Measurements from ENCODE around the gene FAM83E. TPM values are rescaled to one million over a fixed set of nuclear protein-coding genes. Genes with fewer than 3 reads are reported as not detected.

FAM83E gene
- total and polyA plus RNA-seq, 2 donors: 0.58 to 1.1 TPM

- Histone ChIP-seq H3K36me3 (ENCODE audit: insufficient read depth) (no peaks in the 10 kb centered on the region), H3K4me1 (ENCODE audit: insufficient read depth) (no peaks in the 10 kb centered on the region), H3K27ac (ENCODE audit: low read depth) (no peak overlapping the region), H3K4me3 (ENCODE audit: low read depth, low read length) (no peak overlapping the region)
- no peak for DNase-seq (ENCODE audit: extremely low spot score)
- WGBS: 92% methylated on average over 39 of the region's 39 CpGs
Measured at GRCh38 chr19:48603449-48603848, 11.4 kb downstream of the FAM83E start.

GRCh38 chr19:48603001-48603400 is 11.9 kb downstream of the FAM83E start:
- H3K4me3 ChIP-seq (ENCODE audit: low read depth, low read length): no peak overlapping the region
- H3K27ac ChIP-seq (ENCODE audit: low read depth): no peak overlapping the region
- no peaks in the 10 kb centered on the region for H3K4me1 ChIP-seq (ENCODE audit: insufficient read depth)
- H3K36me3 ChIP-seq (ENCODE audit: insufficient read depth): no peaks in the 10 kb centered on the region
- 84% methylated on average over 9 of the region's 9 CpGs for WGBS
- DNase-seq (ENCODE audit: extremely low spot score): no peak

GRCh38 chr19:48600679-48601417 is 14.0 kb downstream of the FAM83E start:
- no peak overlapping the region for H3K4me3 ChIP-seq (ENCODE audit: low read depth, low read length)
- WGBS: 88% methylated on average over 21 of the region's 21 CpGs
- H3K4me1 ChIP-seq (ENCODE audit: insufficient read depth): no peaks in the 10 kb centered on the region
- DNase-seq (ENCODE audit: extremely low spot score): no peak
- H3K36me3 ChIP-seq (ENCODE audit: insufficient read depth): no peaks in the 10 kb centered on the region
- no peak overlapping the region for H3K27ac ChIP-seq (ENCODE audit: low read depth)

- Histone ChIP-seq H3K4me1 (ENCODE audit: insufficient read depth) (no peaks in the 10 kb centered on the region), H3K4me3 (ENCODE audit: low read depth, low read length) (no peak overlapping the region), H3K27ac (ENCODE audit: low read depth) (no peak overlapping the region), H3K36me3 (ENCODE audit: insufficient read depth) (no peaks in the 10 kb centered on the region)
- DNase-seq (ENCODE audit: extremely low spot score): no peak
- WGBS: 69% methylated on average over 30 of the region's 30 CpGs
Measured at GRCh38 chr19:48598996-48599700, 15.7 kb downstream of the FAM83E start.

- Histone ChIP-seq H3K36me3 (ENCODE audit: insufficient read depth) (no peaks in the 10 kb centered on the region), H3K4me3 (ENCODE audit: low read depth, low read length) (no peak overlapping the region), H3K4me1 (ENCODE audit: insufficient read depth) (no peaks in the 10 kb centered on the region), H3K27ac (ENCODE audit: low read depth) (no peak overlapping the region)
- 79% methylated on average over 39 of the region's 39 CpGs for WGBS
- DNase-seq (ENCODE audit: extremely low spot score): no peak
Measured at GRCh38 chr19:48596679-48597465, 18.0 kb downstream of the FAM83E start.

GRCh38 chr19:48596237-48596636 is 18.6 kb downstream of the FAM83E start:
- Histone ChIP-seq H3K27ac (ENCODE audit: low read depth) (no peak overlapping the region), H3K36me3 (ENCODE audit: insufficient read depth) (no peaks in the 10 kb centered on the region), H3K4me3 (ENCODE audit: low read depth, low read length) (no peak overlapping the region), H3K4me1 (ENCODE audit: insufficient read depth) (no peaks in the 10 kb centered on the region)
- 78% methylated on average over 4 of the region's 4 CpGs for WGBS
- no peak for DNase-seq (ENCODE audit: extremely low spot score)

GRCh38 chr19:48595833-48596232 is 19.0 kb downstream of the FAM83E start:
- WGBS: 71% methylated on average over 6 of the region's 6 CpGs
- Histone ChIP-seq H3K4me1 (ENCODE audit: insufficient read depth) (no peaks in the 10 kb centered on the region), H3K27ac (ENCODE audit: low read depth) (no peak overlapping the region), H3K4me3 (ENCODE audit: low read depth, low read length) (no peak overlapping the region), H3K36me3 (ENCODE audit: insufficient read depth) (no peaks in the 10 kb centered on the region)
- no peak for DNase-seq (ENCODE audit: extremely low spot score)

- H3K36me3 ChIP-seq (ENCODE audit: insufficient read depth): no peaks in the 10 kb centered on the region
- 82% methylated on average over 9 of the region's 9 CpGs for WGBS
- no peak for DNase-seq (ENCODE audit: extremely low spot score)
- H3K4me3 ChIP-seq (ENCODE audit: low read depth, low read length): no peak overlapping the region
- no peak overlapping the region for H3K27ac ChIP-seq (ENCODE audit: low read depth)
- H3K4me1 ChIP-seq (ENCODE audit: insufficient read depth): no peaks in the 10 kb centered on the region
Measured at GRCh38 chr19:48595171-48595570, 19.7 kb downstream of the FAM83E start.

GRCh38 chr19:48591021-48591420 is 23.9 kb downstream of the FAM83E start:
- Histone ChIP-seq H3K27ac (ENCODE audit: low read depth) (no peak overlapping the region), H3K4me1 (ENCODE audit: insufficient read depth) (no peaks in the 10 kb centered on the region), H3K4me3 (ENCODE audit: low read depth, low read length) (no peak overlapping the region), H3K36me3 (ENCODE audit: insufficient read depth) (no peaks in the 10 kb centered on the region)
- no peak for DNase-seq (ENCODE audit: extremely low spot score)
- WGBS: 77% methylated on average over 5 of the region's 5 CpGs

- no peak overlapping the region for H3K27ac ChIP-seq (ENCODE audit: low read depth)
- H3K36me3 ChIP-seq (ENCODE audit: insufficient read depth): no peaks in the 10 kb centered on the region
- 4% methylated on average over 36 of the region's 36 CpGs for WGBS
- no peak overlapping the region for H3K4me3 ChIP-seq (ENCODE audit: low read depth, low read length)
- DNase-seq (ENCODE audit: extremely low spot score): peak; percentile 43
- no peaks in the 10 kb centered on the region for H3K4me1 ChIP-seq (ENCODE audit: insufficient read depth)
Measured at GRCh38 chr19:48588670-48589401, 26.0 kb downstream of the FAM83E start.

GRCh38 chr19:48587387-48587786 is 27.5 kb downstream of the FAM83E start:
- 91% methylated on average over 3 of the region's 3 CpGs for WGBS
- Histone ChIP-seq H3K36me3 (ENCODE audit: insufficient read depth) (no peaks in the 10 kb centered on the region), H3K27ac (ENCODE audit: low read depth) (no peak overlapping the region), H3K4me3 (ENCODE audit: low read depth, low read length) (no peak overlapping the region), H3K4me1 (ENCODE audit: insufficient read depth) (no peaks in the 10 kb centered on the region)
- DNase-seq (ENCODE audit: extremely low spot score): no peak

- Histone ChIP-seq H3K4me1 (ENCODE audit: insufficient read depth) (no peaks in the 10 kb centered on the region), H3K27ac (ENCODE audit: low read depth) (no peak overlapping the region), H3K36me3 (ENCODE audit: insufficient read depth) (no peaks in the 10 kb centered on the region), H3K4me3 (ENCODE audit: low read depth, low read length) (no peak overlapping the region)
- 75% methylated on average over 2 of the region's 2 CpGs for WGBS
- no peak for DNase-seq (ENCODE audit: extremely low spot score)
Measured at GRCh38 chr19:48582168-48582567, 32.7 kb downstream of the FAM83E start.

GRCh38 chr19:48578891-48579290 is 36.0 kb downstream of the FAM83E start:
- WGBS: 25% methylated on average over 3 of the region's 3 CpGs
- H3K27ac ChIP-seq (ENCODE audit: low read depth): no peak overlapping the region
- DNase-seq (ENCODE audit: extremely low spot score): no peak
- no peaks in the 10 kb centered on the region for H3K36me3 ChIP-seq (ENCODE audit: insufficient read depth)
- no peaks in the 10 kb centered on the region for H3K4me1 ChIP-seq (ENCODE audit: insufficient read depth)
- H3K4me3 ChIP-seq (ENCODE audit: low read depth, low read length): no peak overlapping the region
